ENCODE measurements around the gene PTRHD1. TPM values are rescaled to one million over a fixed set of nuclear protein-coding genes. Genes with fewer than 3 reads are reported as not detected.

The PTRHD1 gene
- total and polyA plus RNA-seq, 2 of the 8 experiments (the other 6 are each of a cell fraction or from before 2014, with no cell fraction given), result 46.2 to 91.9 TPM

- no peaks in the 10 kb centered on the region; a peak in 1 of 4 replicates for H3K79me2 ChIP-seq (ENCODE audit: control insufficient read depth in 1 of 2, insufficient read depth in 2 of 2, low read length in 2 of 2)
- H2AFZ ChIP-seq (ENCODE audit: low read length), result no peak overlapping the region
- H3K27me3 ChIP-seq (replicated peaks in 1 of 4; ENCODE audit: control insufficient read depth in 3 of 4, extremely low read depth in 1 of 4, insufficient read depth in 3 of 4, low read length in 3 of 4), result no peaks in the 10 kb centered on the region
- H3K9ac ChIP-seq (replicated peaks in 1 of 4; ENCODE audit: extremely low read depth in 1 of 4, low read depth in 3 of 4, low read length in 3 of 4), result no peak overlapping the region
- no peak overlapping the region for H3K56ac ChIP-seq (replicated peaks; ENCODE audit: insufficient read length, low read depth, low read length)
- 94% methylated on average over 3 of the region's 5 CpGs; no CpG with 5 or more reads in 1 of the 2 experiments for WGBS, 2 experiments (ENCODE audit: extremely low coverage in 1 of 2, insufficient coverage in 1 of 2, insufficient read length in 1 of 2, insufficient replicate concordance in 2 of 2, low coverage in 1 of 2, low lambda C conversion rate in 2 of 2, missing lambda C conversion rate in 1 of 2)
- no peak overlapping the region for H3K18ac ChIP-seq (ENCODE audit: extremely low read depth, low read length)
- no peak overlapping the region for H2BK12ac ChIP-seq (ENCODE audit: low read depth, low read length)
- CTCF ChIA-PET (ENCODE audit: partially characterized antibody), result interaction anchor here (0.6 to 4.0 kb wide), 3 partner anchors 11 to 53 kb away, joined by 3 to 20 read pairs (median 5); no protein-coding TSS in a partner anchor
- no peaks in the 10 kb centered on the region; the same call in 1 of the 2 replicates for H3K79me1 ChIP-seq (ENCODE audit: low read depth, low read length)
- no peaks in the 10 kb centered on the region for H4K20me1 ChIP-seq (replicated peaks in 1 of 2; ENCODE audit: control insufficient read depth in 1 of 2, insufficient read depth in 2 of 2, low read length in 2 of 2)
- H4K5ac ChIP-seq (ENCODE audit: insufficient read length, low read depth, low read length), result no peak overlapping the region
- POLR2A ChIA-PET (ENCODE audit: partially characterized antibody), result no interaction called here
- H3K36me3 ChIP-seq (ENCODE audit: control insufficient read depth in 2 of 4, insufficient read depth in 4 of 4, low read length in 3 of 4), result peaks cover 0 to 14% (median 2%) of the 10 kb centered on the region in 4 experiments; a peak in 4 of 8 replicates
- peaks cover 0 to 4% (median 3%) of the 10 kb centered on the region in 4 experiments; a peak in 4 of 7 replicates for H3K4me1 ChIP-seq (replicated peaks in 1 of 4; ENCODE audit: control insufficient read depth in 3 of 4, insufficient read depth in 4 of 4, low read length in 3 of 4)
- H2BK120ac ChIP-seq (replicated peaks; ENCODE audit: low read depth, low read length), result no peak overlapping the region
- H2BK5ac ChIP-seq (ENCODE audit: low read depth, low read length), result no peak overlapping the region
- no peak overlapping the region for H2BK15ac ChIP-seq (ENCODE audit: low read length)
- no peak overlapping the region for H4K8ac ChIP-seq (ENCODE audit: extremely low read depth, insufficient read depth, low read length)
- no peak for DNase-seq (ENCODE audit: low read depth in 1 of 2, low spot score in 2 of 2)
- no peaks in the 10 kb centered on the region for H3K23me2 ChIP-seq (ENCODE audit: low read depth, low read length)
- H3K4me2 ChIP-seq (ENCODE audit: insufficient read depth in 1 of 2, low read depth in 2 of 2, low read length in 2 of 2), result no peak overlapping the region
- H3K4ac ChIP-seq (replicated peaks; ENCODE audit: insufficient read length, low read depth, low read length), result no peak overlapping the region
- H3K9me3 ChIP-seq (ENCODE audit: insufficient read depth in 2 of 2, low read depth in 1 of 2, low read length in 1 of 2), result peaks cover 2 to 8% of the 10 kb centered on the region in 2 experiments; a peak in 1 of 4 replicates
- no peak overlapping the region for H3K14ac ChIP-seq (ENCODE audit: insufficient read length)
- no peak overlapping the region for H4K91ac ChIP-seq (replicated peaks; ENCODE audit: insufficient read length, low read length)
- no peak overlapping the region for H2BK20ac ChIP-seq (ENCODE audit: low read length)
- no peak for FAIRE-seq
- no peak overlapping the region for H3K27ac ChIP-seq (ENCODE audit: low read depth, low read length)
- no peak overlapping the region for H3K4me3 ChIP-seq (ENCODE audit: extremely low read depth in 1 of 4, insufficient read depth in 2 of 4, low read depth in 3 of 4, low read length in 4 of 4)
- no peak overlapping the region for H3K23ac ChIP-seq (ENCODE audit: insufficient read length)
- no peak overlapping the region for H2AK5ac ChIP-seq (ENCODE audit: low read depth, low read length)
- TF ChIP-seq PHF8 (conservative IDR thresholded peaks at IDR 0.05; ENCODE audit: low read depth, low read length) (no peak), TAF7 (optimal IDR thresholded peaks at IDR 0.05; ENCODE audit: borderline replicate concordance, low read depth, low read length) (no peak), JUN (IDR thresholded peaks at IDR 0.05; ENCODE audit: low read depth, low read length) (no peak), CBX5 (IDR thresholded peaks at IDR 0.05; ENCODE audit: low read depth, low read length) (no peak), RXRA (IDR thresholded peaks at IDR 0.05; ENCODE audit: insufficient read depth, low read depth, low read length) (no peak), CBX8 (IDR thresholded peaks at IDR 0.05; ENCODE audit: borderline replicate concordance, low read depth, low read length) (no peak), EP300 (IDR thresholded peaks at IDR 0.05; ENCODE audit: borderline replicate concordance in 1 of 2, low read depth in 2 of 2, low read length in 2 of 2) (no peak), TCF12 (IDR thresholded peaks at IDR 0.05; ENCODE audit: low read depth, low read length) (no peak), HDAC6 (IDR thresholded peaks at IDR 0.05; ENCODE audit: low read depth, low read length) (no peak), NANOG (IDR thresholded peaks at IDR 0.05; ENCODE audit: insufficient read depth, low read depth, low read length, poor library complexity, severe bottlenecking) (no peak), USF2 (IDR thresholded peaks at IDR 0.05; ENCODE audit: low read length) (no peak)
Measured at GRCh38 chr2:24837996-24838513, 44.9 kb upstream of the PTRHD1 start.
